Body of pancreas (tissue), 4 donors: ENCODE measurements around the gene CYB561. TPM values are rescaled to one million over a fixed set of nuclear protein-coding genes. Genes with fewer than 3 reads are reported as not detected.

Experiments
- ATAC-seq: fragments of 150-250 bp; one replicate; pipeline ENCODE4 v1.9.1; 2016
- DNase-seq, 4 donors: peaks; one replicate each; pipeline ENCODE4 v3.0.0-alpha.2; 2019
- H3K27ac ChIP-seq, 4 donors: fragments of 200-600 bp; sonication (generic); 1 replicate in 3 of 4; 2 replicates in 1 of 4; pipeline versions ENCODE4 v1.5.1 to v1.6.1; 2016 to 2019; ENCODE audit warnings: mild to moderate bottlenecking in 1 of 4, mixed read lengths in 1 of 4, moderate library complexity in 1 of 4
- H3K27me3 ChIP-seq, 2 donors: fragments of 200-600 bp; sonication (generic); one replicate each; pipeline ENCODE4 v1.6.0; 2016; ENCODE audit warnings: mild to moderate bottlenecking in 1 of 2
- H3K36me3 ChIP-seq, 2 donors: fragments of 200-600 bp; sonication (generic); replicated peaks in 1 of 2; 2 replicates each; pipeline ENCODE4 v1.5.1; 2016; ENCODE audit warnings: low read depth in 2 of 2; ENCODE audit not compliant: insufficient read depth in 1 of 2
- H3K4me1 ChIP-seq: fragments of 200-600 bp; sonication (generic); one replicate; pipeline ENCODE4 v1.6.0; 2016
- H3K4me3 ChIP-seq, 2 donors: fragments of 200-600 bp; sonication (generic); 1 replicate in 1 of 2; 2 replicates in 1 of 2; pipeline ENCODE4 v1.5.1; 2016 to 2019
- H3K9me3 ChIP-seq, 3 donors: fragments of 200-600 bp; sonication (generic); 1 replicate in 2 of 3; 2 replicates in 1 of 3; pipeline ENCODE4 v1.5.1; 2016
- CTCF ChIP-seq, 7 experiments: fragments of 450-650 bp in 4 of 7; fragments of 200-600 bp in 3 of 7; sonication (generic) in 3 of 7; IDR thresholded peaks; one replicate each; pipeline ENCODE4 v1.5.1; 2016 to 2019; ENCODE audit warnings: antibody characterized with exemption in 7 of 7
- POLR2A ChIP-seq, 3 donors: fragments of 450-650 bp; IDR thresholded peaks; one replicate each; pipeline ENCODE4 v1.6.1; 2016; ENCODE audit warnings: antibody characterized with exemption in 3 of 3, mild to moderate bottlenecking in 2 of 3
- WGBS, 2 donors: methylation state at CpG; one replicate each; pipeline ENCODE4 v1.1.5; 2017; 5-methylcytosine and 5-hydroxymethylcytosine counted together
- intact Hi-C: fragments of 100-400 bp; cut with DNase I; formaldehyde crosslinking; loops from one replicate; pipeline ENCODE4 v1.15.1; 2023
- total RNA-seq, 2 donors: library from RNA; depleted of rRNA; stranded (reverse); fragments of >200 nt; gene quantifications; one replicate each; pipeline ENCODE4 v1.1.0, GENCODE V29; 2016

The CYB561 gene
- total RNA-seq, 2 donors from 2014 or later, result 61.5 to 137 TPM

- DNase-seq (no peak), ATAC-seq (no peak)
- peak overlapping the region; percentile 89 to 98 (median 93) for H3K27ac ChIP-seq
- H3K9me3 ChIP-seq, result no peaks in the 10 kb centered on the region
- peaks cover 61% of the 10 kb centered on the region for H3K4me1 ChIP-seq
- H3K27me3 ChIP-seq, result no peaks in the 10 kb centered on the region
- TF ChIP-seq POLR2A (IDR thresholded peaks at IDR 0.05) (no peak), CTCF (IDR thresholded peaks at IDR 0.05) (no peak)
- no peaks in the 10 kb centered on the region for H3K36me3 ChIP-seq
- intact Hi-C loops, result loop anchor here (10.0 kb wide), 1 partner anchor 100 kb away; no protein-coding TSS in a partner anchor
- H3K4me3 ChIP-seq, result peak overlapping the region; percentile 42 to 49
- 25 to 31% methylated on average over 7 of the region's 7 CpGs for WGBS, 2 donors
Observed at GRCh38 chr17:63445065-63445464, 1.0 kb downstream of the CYB561 start.

- Histone ChIP-seq H3K36me3 (no peaks in the 10 kb centered on the region), H3K4me3 (peak overlapping the region in 1 of 2 donors; percentile 49), H3K4me1 (peaks cover 63% of the 10 kb centered on the region), H3K9me3 (no peaks in the 10 kb centered on the region), H3K27ac (peak overlapping the region in 3 of 4 donors; percentile 89 to 98 (median 91)), H3K27me3 (no peaks in the 10 kb centered on the region)
- intact Hi-C loops, result loop anchor here (10.0 kb wide), 1 partner anchor 100 kb away; no protein-coding TSS in a partner anchor
- 45 to 56% methylated on average over 3 of the region's 3 CpGs for WGBS, 2 donors
- no peak for DNase-seq
- no peak for ATAC-seq
- TF ChIP-seq POLR2A (IDR thresholded peaks at IDR 0.05) (no peak), CTCF (IDR thresholded peaks at IDR 0.05) (no peak)
Observed at GRCh38 chr17:63444457-63444856, 1.6 kb downstream of the CYB561 start.

GRCh38 chr17:63443053-63443452 lies 3.1 kb downstream of the CYB561 start:
- Histone ChIP-seq H3K36me3 (no peaks in the 10 kb centered on the region), H3K27me3 (no peaks in the 10 kb centered on the region), H3K4me3 (no peak overlapping the region), H3K27ac (peak overlapping the region in 1 of 4 donors; percentile 12), H3K9me3 (no peaks in the 10 kb centered on the region), H3K4me1 (peaks cover 71% of the 10 kb centered on the region)
- TF ChIP-seq CTCF (IDR thresholded peaks at IDR 0.05) (no peak), POLR2A (IDR thresholded peaks at IDR 0.05) (no peak)
- no peak for DNase-seq
- 56 to 65% methylated on average over 5 to 6 of the region's 6 CpGs for WGBS, 2 donors
- intact Hi-C loops, result loop anchor here (10.0 kb wide), 1 partner anchor 102 kb away; no protein-coding TSS in a partner anchor
- no peak for ATAC-seq

- Histone ChIP-seq H3K9me3 (no peaks in the 10 kb centered on the region), H3K27me3 (no peaks in the 10 kb centered on the region), H3K4me1 (peaks cover 71% of the 10 kb centered on the region), H3K4me3 (no peak overlapping the region), H3K36me3 (no peaks in the 10 kb centered on the region), H3K27ac (peak overlapping the region in 2 of 4 donors; percentile 12 to 25)
- TF ChIP-seq CTCF (IDR thresholded peaks at IDR 0.05) (peak in 3 of 7 experiments; percentile 4 to 20 (median 12)), POLR2A (IDR thresholded peaks at IDR 0.05) (no peak)
- no peak for ATAC-seq
- 44 to 55% methylated on average over 11 of the region's 11 CpGs for WGBS, 2 donors
- intact Hi-C loops, result loop anchor here (10.0 kb wide), 1 partner anchor 102 kb away; no protein-coding TSS in a partner anchor
- DNase-seq, result peak in 1 of 4 donors; percentile 41
Observed at GRCh38 chr17:63442549-63443035, 3.5 kb downstream of the CYB561 start.

- DNase-seq (no peak), ATAC-seq (no peak)
- peaks cover 71% of the 10 kb centered on the region for H3K4me1 ChIP-seq
- no peaks in the 10 kb centered on the region for H3K9me3 ChIP-seq
- H3K4me3 ChIP-seq, result no peak overlapping the region
- no peaks in the 10 kb centered on the region for H3K36me3 ChIP-seq
- no peaks in the 10 kb centered on the region for H3K27me3 ChIP-seq
- WGBS, 2 donors, result 66 to 78% methylated on average over 5 to 8 of the region's 8 CpGs
- TF ChIP-seq CTCF (IDR thresholded peaks at IDR 0.05), result no peak
- no peak for TF ChIP-seq POLR2A (IDR thresholded peaks at IDR 0.05)
- intact Hi-C loops, result loop anchor here (10.0 kb wide), 1 partner anchor 103 kb away; no protein-coding TSS in a partner anchor
- H3K27ac ChIP-seq, result peak overlapping the region in 1 of 4 donors; percentile 25
Observed at GRCh38 chr17:63442074-63442473, 4.0 kb downstream of the CYB561 start.
